Cardiac fibroblast (primary cell): Measurements from ENCODE around the gene GRAMD4.
A peak's percentile ranks its signal among the peaks of the same experiment; 100 is the strongest.

ENCODE experiments used
- DNase-seq, 2 donors: peaks; one replicate each; pipeline versions ENCODE4 v3.0.0 to v3.0.0-alpha.2; 2010; ENCODE audit warnings: low read depth in 2 of 2
- H3K4me3 ChIP-seq, 2 donors: replicated peaks in 1 of 2; 1 replicate in 1 of 2; 2 replicates in 1 of 2; pipeline ENCODE4 v1.5.1; 2011; ENCODE audit warnings: low read depth in 2 of 2, low read length in 2 of 2, mild to moderate bottlenecking in 2 of 2, moderate library complexity in 1 of 2
- TF ChIP-seq, protein P1 (sequence below): IDR thresholded peaks from one replicate; pipeline ENCODE4 v1.5.1; 2011; ENCODE audit warnings: low read depth, mild to moderate bottlenecking, low read length, inconsistent platforms

Gene GRAMD4

DNA sequence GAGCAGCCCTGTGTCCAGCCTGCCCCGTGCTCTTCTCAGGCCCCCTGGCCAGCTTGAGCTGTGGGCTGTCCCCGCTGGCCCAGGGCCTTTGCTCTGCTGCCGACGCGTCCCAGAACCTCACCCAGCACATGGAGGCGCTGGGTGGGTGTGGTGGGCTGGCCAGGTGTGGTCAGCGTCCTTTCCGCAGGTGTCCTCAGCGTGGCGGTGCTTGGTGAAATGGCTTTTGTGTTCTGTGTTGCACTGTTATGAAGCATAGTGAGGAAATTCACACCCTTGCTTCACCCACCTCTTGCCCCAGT, 37.4 kb downstream of the GRAMD4 start:
- no peak for DNase-seq
- H3K4me3 ChIP-seq, result no peak overlapping the region
- TF ChIP-seq, protein P1, sequence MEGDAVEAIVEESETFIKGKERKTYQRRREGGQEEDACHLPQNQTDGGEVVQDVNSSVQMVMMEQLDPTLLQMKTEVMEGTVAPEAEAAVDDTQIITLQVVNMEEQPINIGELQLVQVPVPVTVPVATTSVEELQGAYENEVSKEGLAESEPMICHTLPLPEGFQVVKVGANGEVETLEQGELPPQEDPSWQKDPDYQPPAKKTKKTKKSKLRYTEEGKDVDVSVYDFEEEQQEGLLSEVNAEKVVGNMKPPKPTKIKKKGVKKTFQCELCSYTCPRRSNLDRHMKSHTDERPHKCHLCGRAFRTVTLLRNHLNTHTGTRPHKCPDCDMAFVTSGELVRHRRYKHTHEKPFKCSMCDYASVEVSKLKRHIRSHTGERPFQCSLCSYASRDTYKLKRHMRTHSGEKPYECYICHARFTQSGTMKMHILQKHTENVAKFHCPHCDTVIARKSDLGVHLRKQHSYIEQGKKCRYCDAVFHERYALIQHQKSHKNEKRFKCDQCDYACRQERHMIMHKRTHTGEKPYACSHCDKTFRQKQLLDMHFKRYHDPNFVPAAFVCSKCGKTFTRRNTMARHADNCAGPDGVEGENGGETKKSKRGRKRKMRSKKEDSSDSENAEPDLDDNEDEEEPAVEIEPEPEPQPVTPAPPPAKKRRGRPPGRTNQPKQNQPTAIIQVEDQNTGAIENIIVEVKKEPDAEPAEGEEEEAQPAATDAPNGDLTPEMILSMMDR, result no peak

DNA sequence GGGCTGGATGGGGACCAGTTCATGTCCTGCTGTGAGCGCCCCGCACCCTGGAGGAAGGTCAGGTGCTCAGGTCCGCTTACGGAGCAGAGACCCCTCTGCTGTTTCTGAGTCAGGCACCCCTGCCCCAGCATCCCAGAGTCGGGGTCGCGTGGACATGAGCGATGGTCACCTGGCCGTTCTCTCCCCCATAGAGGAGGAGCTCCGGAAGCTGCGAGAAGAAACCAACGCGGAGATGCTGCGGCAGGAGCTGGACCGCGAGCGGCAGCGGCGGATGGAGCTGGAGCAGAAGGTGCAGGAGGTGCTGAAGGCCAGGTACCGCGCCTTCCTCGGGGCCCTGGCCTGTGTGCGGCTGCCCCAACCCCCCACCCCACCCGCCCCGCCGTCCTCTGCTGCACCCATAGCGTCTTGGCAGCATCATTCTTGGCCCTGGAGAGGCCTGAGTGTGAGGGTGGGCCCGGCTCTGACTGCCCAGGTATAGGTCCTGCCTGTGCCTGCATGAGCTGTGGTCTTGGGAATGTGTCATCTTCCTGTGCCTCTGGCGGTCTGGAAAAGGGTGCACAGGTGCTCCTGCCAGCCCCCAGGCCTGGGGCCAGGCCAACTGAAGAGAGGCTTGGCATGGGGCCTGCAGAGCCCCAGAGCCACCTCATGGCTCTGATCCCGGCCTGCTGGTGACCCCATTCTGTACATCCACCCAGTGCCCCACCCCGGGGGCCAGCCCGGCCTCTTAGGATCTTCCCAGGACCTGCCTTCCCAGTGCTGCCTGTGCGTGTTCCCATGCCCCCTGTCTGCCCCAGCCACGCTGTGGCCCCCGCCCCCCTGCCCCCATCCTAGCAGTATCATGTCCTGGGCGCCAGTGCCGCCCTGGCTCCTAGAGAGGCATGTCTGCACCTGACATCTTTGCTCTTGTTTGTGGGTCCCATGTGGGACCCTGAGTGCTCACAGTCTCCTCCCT, 38.1 kb downstream of the GRAMD4 start:
- TF ChIP-seq, protein P1, result no peak
- no peak overlapping the region for H3K4me3 ChIP-seq
- DNase-seq, result no peak

DNA sequence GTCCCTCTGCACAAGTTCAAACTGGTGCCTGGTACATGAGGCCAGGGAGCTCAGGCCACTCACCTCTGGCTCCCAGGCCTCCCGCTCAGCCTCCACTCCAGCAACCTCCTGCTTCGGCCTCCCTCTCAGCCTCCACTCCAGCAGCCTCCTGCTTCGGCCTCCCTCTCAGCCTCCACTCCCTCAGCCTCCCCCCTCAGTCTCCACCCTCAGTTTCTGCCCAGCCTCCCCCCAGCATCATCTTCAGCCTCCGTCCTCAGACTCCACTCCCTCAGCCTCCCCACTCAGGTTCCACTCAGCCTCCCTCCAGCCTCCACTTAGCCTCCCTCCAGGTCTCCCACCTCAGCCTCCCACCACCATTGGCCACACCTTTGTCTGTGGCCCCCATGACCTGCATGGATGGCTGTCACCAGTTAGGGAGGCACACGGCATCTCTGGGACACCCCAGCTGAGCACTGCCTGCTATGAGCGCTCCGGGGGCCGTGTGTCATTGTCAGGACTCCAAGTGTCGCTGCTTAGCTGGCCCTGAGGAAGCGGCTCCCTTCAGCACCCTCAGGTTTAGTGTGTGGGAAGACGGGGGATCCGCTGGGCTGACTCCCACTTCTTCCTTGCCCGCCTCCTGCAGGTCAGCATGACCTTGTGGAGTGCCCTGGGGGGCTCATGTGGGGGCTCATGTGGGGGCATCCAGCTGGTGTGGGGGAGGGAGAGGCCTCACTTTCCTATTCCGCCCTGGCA, 39.0 kb downstream of the GRAMD4 start:
- no peak overlapping the region for H3K4me3 ChIP-seq
- DNase-seq, result no peak
- TF ChIP-seq, protein P1, result no peak

DNA sequence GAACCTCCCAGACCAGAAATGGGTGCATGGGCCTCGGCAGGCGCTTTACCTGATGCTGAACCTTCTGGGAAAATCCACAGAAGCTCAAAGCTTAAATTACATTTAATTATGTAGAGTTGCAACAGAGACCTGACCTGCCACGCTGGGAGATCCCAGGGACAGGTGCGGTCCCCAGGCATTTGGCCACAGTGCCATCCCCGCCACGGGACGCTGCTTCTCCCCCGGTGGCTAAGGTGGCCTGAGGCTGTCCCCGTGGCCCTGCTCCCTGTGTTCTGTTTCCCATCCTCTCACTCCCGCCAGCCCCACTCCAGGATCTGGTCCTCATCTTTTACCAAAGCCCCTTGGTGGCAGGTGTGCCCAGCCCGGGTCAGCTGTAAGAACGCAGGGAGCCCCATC, 39.6 kb downstream of the GRAMD4 start:
- H3K4me3 ChIP-seq, result no peak overlapping the region
- TF ChIP-seq, protein P1, result no peak
- DNase-seq, result no peak

DNA sequence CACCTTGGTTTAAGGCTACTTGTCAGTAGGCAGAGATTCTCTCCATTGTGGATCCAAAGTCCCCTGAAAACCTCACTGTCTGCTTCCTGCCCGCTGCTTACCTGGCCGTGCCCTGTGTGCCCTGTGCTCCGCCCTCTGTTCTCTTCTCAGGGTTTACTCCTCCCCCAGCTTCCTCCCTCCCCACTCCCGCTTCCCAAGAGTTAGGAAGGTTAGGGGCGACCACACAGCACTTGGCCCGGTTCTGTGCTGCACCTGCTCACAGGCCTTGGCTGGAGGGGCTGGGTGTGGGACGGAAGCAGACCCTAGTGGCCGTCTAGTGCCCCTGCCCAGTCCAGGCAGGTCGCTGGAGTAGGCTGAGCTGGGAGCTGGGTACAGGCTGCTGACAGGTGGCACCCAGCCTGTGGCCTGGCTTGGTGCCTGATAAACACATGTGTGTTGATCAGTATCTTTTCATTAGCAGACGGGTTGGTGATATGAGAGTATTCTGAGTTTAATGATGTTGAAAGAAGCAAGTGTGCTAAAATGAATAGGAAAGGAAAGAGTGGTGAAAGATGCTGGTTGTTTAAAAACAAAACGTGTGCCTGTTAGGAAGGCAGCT, 40.5 kb downstream of the GRAMD4 start:
- no peak overlapping the region for H3K4me3 ChIP-seq
- no peak for DNase-seq
- TF ChIP-seq, protein P1, result no peak

DNA sequence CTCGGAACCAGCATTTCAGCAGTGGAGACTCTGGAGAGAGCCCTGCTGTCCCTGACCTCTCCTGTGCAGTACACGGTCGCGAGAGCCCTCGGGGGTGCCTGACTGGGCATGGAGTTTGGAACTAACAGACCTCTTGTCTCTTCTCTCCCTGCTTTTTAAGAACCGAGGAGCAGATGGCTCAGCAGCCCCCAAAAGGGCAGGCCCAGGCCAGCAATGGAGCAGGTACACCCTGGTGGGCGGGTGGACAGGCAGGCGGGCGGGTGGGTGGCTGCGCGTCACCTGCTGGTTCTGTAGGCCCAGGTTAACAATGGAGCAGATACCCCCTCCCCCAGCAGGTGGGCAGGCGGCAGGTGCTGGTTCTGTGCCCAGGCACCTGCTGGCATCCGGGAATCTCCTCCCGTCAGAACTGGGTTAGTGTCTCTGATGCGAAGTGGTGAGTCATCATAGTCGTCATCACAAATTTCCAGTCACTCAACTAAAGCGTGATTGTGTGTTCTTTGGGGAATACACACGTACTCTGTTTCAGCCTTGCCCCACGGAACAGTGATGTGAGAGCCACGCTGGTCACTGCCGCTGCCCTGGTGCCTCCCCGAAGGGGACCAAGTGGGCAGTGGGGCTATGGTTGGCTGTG, 41.1 kb downstream of the GRAMD4 start:
- TF ChIP-seq, protein P1, result no peak
- DNase-seq, result peak; percentile 65 to 81
- no peak overlapping the region for H3K4me3 ChIP-seq
